DMS79 treated with DMSO at 0.1 percent for 48 hours (cell line): ENCODE data around the gene HSDL1.

Experiments
- DNase-seq: peaks from one replicate; lab custom pipeline; 2025; lab: John Stamatoyannopoulos, UW

The HSDL1 gene

GRCh38 chr16:84144859-84145639 lies at the start of gene HSDL1, which contains the start of gene DNAAF1:
TSS of gene HSDL1 (minus strand) at chr16:84145177. CDS start at chr16:84131321, 13,856 bp downstream.
TSS of gene DNAAF1 (plus strand) at chr16:84145308. CDS start at chr16:84145441, 133 bp downstream.
- peak; percentile 41 for DNase-seq

DNA sequence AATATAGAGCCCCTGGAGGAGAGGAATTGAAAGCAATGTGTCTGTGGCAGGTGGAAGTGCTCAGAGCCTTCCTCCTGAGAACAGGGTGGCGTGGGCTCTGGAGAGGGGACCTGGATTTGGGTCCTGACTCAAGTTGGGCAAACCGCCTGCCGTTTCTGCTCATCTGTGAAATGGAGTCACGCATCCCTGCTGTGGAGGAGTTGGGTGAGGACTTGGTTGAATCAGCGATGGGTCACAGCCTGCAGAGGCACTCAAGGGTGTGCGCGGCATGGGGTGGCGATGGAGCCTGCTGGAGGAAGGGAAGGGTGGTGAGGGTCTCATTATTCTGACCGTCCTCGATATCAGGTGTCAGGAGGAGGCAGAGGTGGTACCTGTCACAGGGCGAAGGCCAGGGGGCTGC lies 49.0 kb upstream of the HSDL1 start:
- no peak for DNase-seq

DNA sequence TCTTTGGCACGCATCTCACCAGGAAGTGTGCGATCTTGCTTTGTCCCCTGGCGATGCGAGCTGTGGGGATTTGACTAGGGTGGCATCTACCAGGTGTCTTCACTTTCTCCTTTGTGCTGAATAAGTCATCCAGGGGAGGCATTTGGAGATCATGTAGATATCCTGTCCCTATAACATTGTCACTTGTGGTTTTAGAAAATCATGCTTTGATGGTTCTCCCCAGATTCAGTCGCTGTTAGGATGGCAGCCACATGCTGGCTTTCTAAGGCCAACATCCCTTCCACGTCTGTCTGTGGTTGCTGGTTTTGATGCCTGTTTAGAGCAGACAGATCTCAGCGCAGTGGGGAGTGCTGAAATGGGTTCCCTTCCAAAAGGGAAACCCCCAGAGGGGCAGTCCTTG lies 48.5 kb upstream of the HSDL1 start:
- no peak for DNase-seq

DNA sequence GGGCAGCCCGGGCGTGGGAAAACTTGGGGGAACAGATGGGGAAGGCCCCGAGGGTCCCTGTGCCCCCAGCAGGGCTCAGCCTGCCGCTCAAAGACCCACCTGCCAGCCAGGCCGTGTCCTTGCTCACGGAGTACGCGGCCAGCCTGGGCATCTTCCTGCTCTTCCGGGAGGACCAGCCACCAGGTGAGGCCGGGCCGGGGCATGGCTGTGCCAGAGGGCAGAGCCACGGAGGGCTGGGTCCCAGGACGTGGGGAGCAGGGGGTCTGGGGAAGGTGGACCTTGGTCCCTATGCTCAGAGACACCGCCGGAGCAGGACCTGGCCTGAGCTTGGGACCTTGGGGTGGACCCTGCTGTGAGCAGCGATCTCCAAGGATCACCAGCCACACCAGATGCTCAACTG lies 46.5 kb upstream of the HSDL1 start:
- no peak for DNase-seq

DNA sequence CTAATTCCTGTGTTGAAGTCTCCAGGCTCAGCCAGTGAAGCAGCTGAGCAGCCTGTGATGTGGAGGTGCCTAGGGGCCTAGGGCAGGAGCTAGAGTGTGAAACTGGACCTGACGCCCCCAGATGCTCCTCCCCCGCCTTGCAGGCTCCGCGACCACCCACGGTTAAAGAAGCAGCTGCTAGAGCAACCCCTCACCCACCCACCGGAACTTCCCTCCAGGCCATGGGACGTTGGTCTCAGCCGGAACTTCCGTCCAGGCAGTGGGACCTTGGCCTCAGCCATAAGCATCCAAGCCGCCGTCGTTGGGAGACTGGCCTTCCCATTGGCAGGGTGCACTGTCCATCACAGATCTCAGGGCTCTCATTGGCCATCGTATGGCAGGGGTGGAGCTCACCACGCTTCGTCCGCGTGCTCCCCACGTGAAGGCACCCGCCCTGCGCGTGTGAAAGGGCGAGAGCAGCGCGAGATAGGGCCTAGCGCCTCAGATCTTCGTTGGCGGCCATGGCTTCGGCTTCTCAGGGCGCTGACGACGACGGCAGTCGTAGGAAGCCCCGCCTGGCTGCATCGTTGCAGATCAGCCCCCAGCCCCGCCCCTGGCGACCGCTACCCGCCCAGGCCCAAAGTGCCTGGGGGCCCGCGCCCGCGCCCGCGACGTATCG lies 45.9 kb upstream of the HSDL1 start, which contains the start of gene ADAD2:
ADAD2 (plus strand) TSS at position 427 of the 658 bp plus-strand sequence; CDS start at position 501, 74 bp downstream.
- no peak for DNase-seq

DNA sequence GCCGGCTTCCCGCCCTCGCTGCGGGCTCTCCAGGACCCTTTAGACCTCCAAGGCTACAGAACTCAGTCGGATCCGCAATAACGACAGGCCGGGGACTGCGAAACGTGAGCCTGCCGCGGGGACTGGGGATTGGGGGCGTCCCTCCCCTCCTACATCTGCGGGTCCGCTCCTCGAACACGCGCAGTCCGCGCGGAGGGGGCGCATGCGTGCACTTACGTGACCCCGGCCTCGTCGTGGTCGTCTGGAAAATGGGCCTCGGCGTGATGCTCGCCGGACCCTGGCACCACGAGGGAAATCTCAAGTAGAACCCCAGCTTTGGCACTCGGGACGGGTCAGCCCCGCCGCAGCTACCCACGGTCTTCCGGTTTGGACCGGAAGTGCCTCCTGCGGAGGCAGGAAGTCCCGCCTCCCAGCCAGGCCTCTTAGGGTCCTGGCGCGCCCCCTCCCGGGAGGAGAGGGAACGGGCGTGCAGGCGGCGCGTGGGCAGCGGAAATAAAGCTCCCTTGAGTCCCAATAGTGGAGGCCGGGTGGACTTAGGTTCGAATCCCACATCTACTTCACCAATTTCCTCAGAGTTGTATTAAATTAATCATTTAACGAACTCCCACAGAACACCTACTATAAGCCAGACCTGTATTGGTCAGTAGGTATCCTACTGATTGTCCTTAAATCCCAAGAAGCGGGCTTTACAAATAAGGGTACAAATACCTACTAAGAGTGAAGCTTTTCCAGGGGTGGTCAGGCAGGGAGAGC lies 41.9 kb upstream of the HSDL1 start, which contains the start of gene TAF1C:
TAF1C (minus strand) TSS at position 373 of the 753 bp plus-strand sequence. CDS start 2,069 bp downstream, outside the sequence.
- DNase-seq, result peak; percentile 50

DNA sequence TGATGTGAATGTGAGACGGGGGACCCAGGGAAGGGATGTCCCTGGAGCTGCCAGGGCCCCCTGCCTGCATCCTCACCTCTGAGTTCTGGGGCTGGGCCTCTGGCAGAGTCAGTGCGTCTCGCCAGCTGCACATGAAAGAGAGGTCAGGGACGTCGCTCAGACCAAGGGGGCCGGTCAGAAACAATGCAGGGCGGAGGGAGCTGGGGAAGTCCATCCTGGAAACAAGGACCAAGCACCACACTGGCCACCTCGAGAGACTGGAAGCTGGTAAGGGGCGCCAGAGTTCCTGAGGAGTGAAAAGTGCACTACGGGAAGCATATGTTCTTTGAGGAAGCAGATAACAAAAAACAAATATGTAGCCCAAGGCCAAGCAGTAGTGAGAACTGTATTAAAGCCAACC lies 39.8 kb upstream of the HSDL1 start:
- DNase-seq, result no peak

DNA sequence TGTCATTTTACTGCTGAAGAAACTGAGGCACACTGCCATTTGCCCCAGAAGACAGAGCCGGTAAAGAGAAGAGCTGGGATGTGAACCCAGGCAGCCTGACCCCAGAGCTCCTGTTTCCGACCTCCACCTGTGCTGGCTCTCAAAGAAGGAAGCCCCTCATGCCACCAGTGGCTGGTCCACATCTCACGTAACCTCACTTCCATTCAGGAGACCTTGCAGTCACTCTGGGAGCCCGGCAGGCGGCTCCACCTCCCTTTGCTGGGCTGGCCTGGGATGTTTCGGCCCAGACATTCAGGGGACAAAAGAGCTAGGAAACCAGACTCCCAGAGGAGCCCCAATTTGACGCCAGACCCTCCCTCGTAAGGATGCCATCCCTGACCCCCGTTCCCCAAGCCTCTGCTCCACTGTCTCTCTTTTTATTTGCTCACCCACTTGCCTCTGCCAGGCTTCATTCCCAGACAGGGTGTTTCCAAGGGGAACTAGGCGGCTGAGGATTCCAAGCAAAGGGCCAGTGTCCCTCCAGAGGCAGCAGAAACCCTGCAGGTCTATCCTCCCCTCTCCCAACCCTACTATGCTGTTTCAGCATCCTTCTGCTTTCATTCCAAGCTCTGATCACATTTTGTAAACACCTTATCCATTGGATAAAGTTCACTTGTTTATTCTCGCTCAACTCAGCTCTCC lies 39.1 kb upstream of the HSDL1 start:
- no peak for DNase-seq

- DNase-seq, result no peak
Observed at GRCh38 chr16:84183572-84183875, 38.5 kb upstream of the HSDL1 start.

- no peak for DNase-seq
Observed at GRCh38 chr16:84182680-84183571, 37.9 kb upstream of the HSDL1 start.

- no peak for DNase-seq
Observed at GRCh38 chr16:84182104-84182503, 37.1 kb upstream of the HSDL1 start.

DNA sequence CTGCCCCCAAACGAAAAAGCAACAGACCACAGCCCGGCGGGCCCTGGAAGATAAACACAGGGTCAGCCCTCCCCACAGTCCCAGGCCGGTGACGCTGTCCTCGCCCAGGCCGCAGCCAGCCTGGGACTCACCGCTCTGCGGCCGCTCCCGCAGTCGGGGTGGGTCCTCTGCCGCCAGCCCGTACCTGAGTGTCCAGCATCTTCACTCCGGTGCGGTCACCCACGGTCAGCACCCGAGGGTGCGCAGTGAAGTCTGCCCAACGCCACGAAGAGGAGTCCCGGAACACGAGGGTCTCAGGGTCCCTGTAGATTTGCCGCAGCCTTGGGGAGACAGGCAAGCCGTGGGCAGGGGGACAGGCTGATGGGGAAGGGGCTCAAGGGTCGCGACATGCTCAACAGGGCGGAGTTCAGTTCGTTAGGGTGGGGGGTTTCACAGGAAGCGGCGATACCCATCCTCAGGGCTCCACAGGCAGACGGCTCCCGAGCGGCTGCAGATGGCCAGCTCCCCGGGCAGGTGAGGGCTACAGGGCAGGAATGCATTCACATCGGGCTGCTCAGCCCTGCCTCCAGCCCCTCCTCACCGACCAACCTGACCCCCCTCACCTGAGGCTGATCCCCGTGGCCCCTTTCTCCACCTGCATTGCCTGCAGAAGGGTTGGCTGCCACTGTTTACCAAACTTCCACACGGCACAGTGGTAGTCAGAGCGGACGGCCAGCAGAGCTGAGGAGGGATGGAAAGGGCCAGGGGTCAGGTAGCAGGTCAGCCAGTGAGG lies 36.4 kb upstream of the HSDL1 start:
- DNase-seq, result no peak

- no peak for DNase-seq
Observed at GRCh38 chr16:84180519-84181140, 35.7 kb upstream of the HSDL1 start.

GRCh38 chr16:84179612-84180320 lies 34.8 kb upstream of the HSDL1 start:
- no peak for DNase-seq

- DNase-seq, result no peak
Observed at GRCh38 chr16:84178892-84179611, 34.1 kb upstream of the HSDL1 start.

- no peak for DNase-seq
Observed at GRCh38 chr16:84178146-84178765, 33.3 kb upstream of the HSDL1 start.

DNA sequence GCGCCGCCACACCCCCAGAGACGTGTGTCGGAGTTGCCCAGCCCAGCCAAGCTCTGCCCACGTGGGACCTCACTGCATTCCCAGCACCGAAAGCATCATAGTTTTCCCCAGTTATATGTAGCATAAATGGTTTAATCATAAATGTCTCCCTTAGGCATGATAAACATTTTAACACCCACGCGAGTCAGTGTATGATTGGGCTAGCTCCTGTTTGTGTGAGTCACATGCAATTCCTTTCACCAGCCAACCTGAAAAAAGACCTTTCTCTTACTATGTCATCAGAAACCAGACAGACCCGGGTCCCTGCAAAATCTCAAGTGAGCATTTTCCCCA lies 32.7 kb upstream of the HSDL1 start:
- DNase-seq, result no peak
